Measurements from ENCODE around the gene SMCHD1.
"Not testable (repeated sequence)": the region's sequence is repeated elsewhere in the genome, so short reads cannot be mapped to it uniquely, and the experiment has no call there.

The SMCHD1 gene

DNA sequence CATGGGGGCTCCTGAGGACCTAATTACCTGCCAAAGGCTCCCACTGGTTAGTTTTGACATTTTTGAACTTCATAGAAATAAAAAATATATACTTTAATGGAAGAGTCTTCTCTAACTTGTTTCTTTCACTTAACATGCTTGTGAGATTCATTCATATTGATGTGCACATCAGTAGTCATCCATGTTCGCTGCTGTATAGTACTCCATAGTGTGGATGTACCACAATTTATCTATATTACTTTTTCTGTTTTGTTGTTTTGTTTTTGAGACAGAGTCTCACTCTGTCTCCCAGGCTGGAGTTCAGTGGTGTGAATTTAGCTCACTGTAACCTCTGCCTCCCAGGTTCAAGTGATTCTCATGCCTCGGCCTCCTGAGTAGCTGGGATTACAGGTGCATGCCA, 168.4 kb downstream of the SMCHD1 start:
- DNase-seq: no peak

DNA sequence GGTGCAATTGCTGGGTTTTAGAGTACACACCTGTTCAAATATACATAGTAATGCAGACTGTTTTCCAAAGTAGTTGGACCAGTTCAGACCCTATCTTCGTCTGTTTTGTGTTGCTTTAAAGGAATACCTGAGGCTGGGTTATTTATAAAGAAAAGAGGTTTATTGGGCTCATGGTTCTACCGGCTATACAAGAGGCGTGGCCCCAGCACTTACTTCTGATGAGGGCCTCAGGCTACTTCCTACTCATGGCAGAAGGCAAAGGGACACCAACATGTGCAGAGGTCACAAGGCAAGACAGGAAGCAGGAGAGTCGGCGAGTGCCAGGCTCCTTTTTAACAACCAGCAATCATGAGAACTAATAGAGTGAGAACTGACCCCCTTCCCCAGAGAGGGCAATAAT, 169.3 kb downstream of the SMCHD1 start:
- no peak for DNase-seq

DNA sequence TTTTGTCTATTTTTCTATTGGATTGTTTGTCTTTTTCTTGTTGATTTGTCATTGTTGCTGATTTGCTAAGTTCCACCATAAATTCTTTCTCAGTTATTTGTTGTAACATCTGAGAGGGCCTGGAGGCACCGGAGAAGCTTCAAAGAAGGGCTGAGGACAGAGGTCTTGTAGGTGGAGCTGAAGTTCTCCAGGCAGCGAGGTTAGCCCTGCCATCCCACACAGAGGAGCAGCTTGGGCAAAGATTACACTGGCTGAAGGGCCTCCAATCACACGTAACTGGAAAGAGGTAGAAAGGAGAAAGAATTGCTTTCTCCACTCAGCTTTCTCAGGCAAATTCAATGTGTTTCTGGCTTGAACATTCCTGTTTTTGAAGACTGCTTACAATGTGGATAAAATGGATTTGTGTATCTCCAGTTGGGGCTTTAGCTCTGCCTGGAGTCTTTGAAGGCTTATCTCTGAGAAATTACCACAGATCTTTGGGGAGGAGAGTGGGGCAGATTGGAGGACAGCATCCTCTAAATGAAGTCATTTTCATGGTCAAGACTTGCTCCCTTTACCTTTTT, 170.2 kb downstream of the SMCHD1 start:
- no peak for DNase-seq

DNA sequence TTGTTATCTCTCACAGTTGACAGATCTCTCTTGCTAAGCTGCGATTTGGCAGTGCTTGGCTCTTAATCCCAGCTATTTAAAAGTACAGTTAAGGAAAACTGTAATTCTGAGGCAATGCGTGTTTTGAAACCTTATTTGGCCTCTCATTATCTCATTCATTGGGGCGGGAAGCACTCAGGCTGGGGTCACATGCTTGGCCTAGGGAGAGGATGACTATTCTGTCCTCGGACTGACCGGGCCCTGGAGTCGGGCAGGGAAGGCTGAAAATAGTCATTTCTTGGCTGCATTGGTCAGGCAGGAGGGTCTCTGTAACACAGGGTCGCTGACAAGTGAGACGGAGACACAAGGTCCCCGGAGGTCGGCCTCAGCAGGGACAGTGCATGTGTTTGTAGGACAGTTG, 171.1 kb downstream of the SMCHD1 start:
- no peak for DNase-seq

DNA sequence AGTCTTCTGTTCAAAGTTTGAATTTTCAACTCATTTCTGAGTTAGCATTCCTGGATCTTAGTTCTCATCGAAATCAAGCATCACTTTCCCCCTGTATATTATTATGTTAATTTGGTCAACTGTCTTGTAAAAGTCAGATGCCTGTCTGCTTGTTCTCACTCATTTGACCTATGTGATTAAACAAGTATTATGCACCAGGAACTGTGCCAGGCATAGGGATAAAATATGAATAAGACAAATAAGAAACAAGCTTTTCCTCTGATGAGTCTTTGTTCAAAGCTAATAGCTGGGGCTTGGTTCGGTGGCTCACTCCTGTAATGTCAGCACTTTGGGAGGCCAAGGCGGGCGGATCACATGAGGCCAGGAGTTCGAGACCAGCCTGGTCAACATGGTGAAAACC, 171.5 kb downstream of the SMCHD1 start:
- no peak for DNase-seq

DNA sequence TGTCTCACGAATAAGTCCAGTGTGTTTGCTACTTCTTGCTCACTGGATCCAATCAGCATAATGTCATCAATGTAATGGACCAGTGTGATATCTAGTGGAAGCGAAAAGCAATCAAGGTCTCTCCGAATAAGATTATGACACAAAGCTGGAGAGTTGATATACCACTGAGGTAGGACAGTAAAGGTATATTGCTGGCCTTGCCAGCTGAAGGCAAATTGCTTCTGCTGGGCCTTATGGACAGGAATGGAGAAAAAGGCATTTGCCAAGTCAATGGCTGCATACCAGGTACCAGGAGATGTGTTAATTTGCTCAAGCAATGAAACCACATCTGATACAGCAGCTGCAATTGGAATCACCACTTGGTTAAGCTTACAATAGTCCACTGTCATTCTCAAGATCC, 180.6 kb downstream of the SMCHD1 start:
- DNase-seq: not testable (repeated sequence)

DNA sequence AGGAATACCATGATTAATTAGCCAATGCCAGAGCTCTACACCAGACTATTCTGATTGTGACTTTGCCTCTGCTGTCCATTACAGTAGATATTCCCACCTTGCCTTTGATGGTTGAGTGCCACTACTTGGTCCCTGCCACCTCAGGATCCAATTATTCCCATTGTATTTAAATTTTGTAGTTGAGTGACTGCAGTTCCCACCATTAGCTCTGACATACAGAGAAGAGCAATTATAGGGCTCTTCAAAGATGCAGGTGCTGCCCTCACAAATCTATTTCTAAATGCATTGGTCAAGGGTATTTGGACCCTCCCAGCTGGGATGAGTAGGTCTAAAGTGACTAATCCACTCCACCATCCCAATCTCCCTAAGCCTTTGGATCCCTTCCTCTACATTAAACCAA, 181.8 kb downstream of the SMCHD1 start:
- not testable (repeated sequence) for DNase-seq

DNA sequence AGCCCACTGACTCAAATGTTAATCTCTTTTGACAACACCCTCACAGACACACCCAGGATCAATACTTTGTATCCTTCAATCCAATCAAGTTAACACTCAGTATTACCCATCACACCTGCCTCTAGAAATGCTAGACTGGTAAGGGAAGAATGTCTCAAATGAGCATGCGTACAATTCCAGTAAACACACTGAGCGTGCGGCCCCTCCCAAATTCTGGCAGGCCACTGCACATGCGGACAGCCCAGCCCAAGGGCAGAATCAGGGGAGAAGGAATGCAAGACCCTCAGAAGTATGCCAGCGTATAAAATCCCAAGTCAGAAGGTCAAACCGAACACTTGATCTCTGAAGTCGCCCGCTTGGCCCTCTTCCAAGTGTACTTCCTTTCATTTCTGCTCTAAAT, 183.7 kb downstream of the SMCHD1 start:
- DNase-seq: no peak

DNA sequence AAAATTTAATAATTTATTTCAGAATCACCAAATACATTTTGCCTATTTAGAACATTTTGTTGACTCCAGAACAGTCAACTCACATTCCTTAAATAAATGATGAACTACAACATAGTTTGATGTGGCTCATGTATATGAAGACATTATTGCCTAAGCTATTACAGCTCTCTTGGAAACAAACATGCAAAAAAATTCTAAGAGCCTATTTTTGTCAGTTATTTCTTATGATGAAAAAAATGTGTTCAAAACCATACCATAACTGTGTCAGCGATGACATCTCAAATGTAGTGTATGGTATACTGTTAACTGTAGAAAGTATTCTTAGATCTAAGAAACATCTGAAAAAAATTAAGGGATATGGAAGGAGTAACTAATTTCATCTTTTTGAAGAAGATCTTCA, 185.0 kb downstream of the SMCHD1 start:
- no peak for DNase-seq

DNA sequence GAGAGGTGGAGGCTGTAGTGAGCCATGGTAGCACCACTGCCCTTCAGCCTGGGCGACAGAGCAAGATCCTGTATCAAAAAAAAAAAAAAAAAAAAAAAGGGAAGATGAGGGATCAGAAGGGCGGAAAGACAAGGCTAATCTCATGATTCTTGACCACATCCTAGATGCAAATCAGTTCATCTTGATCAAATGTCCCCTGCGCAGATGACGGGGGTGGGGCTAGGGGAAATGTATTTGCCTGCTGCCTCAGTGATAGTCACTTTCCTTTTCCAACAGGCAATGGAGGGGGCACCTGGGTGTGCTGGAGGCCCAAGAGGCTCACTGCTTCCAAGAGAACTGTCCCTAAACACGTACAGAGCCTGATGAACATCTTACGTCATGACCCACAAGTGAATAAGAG, 187.6 kb downstream of the SMCHD1 start:
- no peak for DNase-seq

DNA sequence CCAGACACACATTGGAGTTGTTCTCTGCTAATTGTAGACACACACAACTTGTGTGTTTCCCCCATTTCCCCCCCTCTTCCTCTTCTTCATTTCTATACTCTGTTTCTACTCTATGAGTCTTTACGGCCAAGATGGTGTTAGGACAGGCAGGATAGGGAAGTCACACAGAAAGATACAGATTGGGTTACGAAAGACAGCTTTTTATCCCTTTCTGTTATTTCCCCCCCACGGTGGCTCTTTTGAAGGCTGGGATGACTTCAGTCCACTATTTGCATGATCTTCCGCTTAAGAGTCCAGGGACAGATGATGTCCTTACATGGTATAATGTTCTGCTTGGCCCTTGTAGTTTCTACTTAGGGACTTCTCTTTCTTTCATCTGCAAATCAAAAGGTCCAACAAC, 189.6 kb downstream of the SMCHD1 start:
- DNase-seq: no peak

DNA sequence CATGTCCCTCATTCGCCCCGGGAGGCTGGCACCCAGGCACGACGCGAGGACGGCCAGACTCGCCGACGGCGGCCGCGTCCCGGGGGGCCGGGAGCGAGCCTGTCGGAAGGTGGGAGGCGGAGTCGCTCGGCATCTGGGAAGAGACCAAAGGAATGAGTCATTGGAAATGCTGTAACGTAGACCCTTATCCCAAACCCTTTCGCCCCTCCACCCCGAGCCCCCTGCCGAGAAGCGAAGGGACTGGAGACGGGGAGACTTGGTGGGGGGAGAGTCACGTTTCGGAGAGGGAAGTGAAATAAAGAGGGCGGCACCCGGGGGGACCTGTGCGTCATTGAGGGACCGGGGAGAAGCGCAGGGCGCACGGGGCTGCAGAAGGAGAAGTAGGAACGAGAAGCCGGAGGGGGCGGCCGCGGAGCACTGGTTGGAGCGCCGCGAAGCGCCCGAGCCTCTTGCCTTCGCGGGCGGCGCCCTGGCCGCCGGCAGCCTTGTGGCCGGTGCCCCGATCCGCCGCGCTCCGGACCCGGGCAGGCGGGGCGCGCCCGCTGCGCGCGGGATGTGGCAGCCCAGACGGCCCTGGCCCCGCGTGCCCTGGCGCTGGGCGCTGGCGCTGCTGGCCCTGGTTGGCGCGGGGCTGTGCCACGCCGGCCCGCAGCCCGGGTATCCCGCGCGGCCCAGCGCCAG, 191.2 kb downstream of the SMCHD1 start, which contains the start of gene EMILIN2:
Gene EMILIN2 (plus strand): TSS at position 371 of the 681 bp plus-strand sequence. CDS start 183 bp downstream, at position 554.
- DNase-seq: no peak

DNA sequence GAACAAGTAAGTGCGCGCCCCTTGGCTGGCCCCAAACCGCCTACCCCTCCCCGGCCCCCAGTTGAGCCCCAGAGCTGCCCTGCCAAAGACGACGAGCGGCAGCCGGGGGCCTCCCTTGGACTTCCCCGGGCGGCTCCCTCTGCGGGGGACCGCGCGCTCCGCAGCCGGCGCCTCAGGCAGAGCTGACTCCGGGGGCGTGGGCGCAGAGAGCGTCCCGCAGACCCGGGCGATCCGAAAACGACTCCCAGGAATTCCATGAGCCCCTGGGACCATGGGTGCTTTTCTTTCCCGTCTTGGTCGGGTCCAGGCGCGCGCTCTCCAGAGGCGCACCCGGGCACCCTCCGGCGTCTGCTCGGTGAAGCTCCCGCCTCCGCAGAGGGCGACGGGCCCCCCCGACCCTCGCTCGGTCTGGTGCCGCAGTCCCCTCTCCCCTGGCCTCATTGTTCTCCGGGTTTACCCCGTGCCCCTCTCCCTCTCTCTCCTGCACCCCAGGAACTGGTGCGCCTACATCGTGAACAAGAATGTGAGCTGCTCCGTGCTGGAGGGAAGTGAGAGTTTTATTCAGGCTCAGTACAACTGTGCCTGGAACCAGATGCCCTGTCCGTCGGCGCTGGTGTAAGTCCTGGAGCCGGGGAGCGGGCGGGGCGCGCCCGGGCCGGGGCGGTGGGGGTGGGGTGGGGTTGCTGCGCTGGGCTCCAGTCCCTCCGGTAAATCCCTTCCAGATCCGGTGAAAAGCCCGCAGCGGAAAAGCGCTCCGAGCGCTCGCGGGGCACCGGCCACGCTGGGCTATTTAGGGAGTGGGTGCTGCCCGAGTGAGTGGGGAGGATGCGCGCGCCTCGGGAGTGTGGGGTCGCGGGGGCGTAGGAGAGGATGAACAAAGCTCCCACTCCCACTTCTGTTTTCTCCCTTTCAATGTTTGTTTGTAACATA, 192.1 kb downstream of the SMCHD1 start:
- DNase-seq: no peak

DNA sequence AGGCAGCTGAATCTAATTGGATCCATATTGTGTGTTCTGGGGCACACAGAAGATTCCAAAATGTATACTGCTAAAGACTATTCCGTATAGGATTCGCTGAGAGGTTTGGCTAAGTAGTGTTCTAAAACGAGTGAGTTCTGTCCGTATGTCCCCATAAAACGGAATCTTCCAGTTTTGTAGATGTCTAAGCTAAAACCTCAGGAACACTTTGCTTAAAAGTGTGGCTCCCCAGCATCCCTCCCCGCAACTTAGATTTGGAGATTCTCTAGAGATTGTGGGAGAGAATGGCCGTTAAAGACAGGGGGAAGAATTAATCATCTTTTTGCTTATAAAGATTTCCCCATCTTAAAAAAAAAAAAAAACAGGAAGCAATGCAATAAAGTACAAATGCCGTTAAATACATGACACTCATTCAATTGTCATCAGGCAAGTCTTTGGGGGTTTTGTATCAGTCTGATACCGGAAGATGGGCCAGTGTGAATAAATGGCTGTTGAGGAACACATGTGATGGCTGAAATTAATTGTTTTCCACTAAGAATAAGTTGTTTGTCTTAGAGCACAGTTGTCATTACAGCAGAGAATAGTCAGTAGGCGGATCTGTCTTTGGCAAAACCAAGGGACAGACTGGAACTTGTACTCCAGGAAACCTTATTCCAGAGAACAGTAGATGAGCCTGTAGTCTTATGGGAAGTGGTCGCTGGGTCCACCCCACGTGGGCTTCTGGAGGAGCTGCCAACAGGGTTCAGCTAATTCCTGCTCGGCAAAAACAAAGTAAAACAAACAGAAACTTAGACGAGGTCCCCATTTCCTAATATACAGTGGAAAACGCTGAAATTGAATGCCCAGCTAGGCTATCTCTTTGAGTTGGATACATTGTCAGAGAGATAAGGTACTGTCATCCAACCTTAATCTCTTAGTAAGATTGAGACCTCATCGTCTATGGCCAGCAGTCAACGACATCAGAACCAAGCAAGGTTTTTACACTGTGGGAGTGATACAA, 193.0 kb downstream of the SMCHD1 start:
- DNase-seq: no peak

DNA sequence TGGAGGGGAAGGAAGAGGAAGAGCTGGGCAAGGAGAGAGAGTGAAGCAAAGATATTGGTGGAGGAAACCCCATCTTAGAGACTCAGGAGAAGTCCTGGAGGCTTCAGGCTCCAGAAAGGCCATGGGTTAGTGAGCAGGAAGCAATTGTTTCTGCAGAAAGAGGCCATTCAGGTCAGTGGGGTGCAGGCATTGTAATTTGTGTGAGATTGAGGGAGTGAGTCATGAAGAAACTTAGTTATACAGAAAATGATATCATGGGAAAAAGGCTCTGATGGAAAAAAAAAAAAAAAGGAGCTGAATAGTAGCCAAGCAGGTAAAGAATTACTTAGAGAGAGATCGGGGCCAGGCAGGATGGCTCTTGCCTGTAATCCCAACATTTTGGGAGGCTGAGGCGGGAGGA, 195.3 kb downstream of the SMCHD1 start:
- no peak for DNase-seq

DNA sequence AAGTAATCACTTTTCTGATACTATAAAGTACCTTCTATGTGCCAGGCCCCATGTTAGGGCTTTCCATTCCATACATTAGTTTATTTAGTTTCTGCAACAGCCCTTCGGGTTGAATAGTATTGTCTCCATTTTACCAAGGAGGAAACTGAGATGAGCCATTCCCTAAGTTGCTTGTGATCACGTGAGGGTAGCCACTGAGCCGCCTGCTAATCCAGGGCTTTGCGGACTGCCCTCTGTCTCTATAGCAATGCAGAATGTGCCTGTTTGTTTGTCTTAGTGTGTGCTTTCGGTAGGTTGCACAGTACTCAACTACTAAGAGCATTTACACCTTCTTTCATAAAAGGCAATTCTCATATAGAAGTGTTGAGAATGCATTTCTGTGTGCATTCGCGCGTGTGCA, 196.2 kb downstream of the SMCHD1 start:
- DNase-seq: no peak

DNA sequence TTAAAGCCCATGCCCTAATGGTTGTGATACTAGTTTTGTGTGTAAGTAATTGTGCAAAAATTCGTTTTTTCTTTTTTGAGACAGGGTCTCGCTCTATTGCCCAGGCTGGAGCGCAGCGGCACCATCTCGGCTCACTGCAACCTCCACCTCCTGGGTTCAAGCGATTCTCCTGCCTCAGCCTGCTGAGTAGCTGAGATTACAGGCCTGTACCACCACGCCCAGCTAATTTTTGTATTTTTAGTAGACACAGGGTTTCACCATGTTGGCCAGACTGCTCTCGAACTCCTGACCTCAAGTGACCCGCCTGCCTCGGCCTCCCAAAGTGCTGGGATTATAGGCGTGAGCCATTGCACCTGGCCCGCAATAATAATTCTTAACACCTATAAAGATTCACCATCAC, 196.9 kb downstream of the SMCHD1 start:
- not testable (repeated sequence) for DNase-seq

DNA sequence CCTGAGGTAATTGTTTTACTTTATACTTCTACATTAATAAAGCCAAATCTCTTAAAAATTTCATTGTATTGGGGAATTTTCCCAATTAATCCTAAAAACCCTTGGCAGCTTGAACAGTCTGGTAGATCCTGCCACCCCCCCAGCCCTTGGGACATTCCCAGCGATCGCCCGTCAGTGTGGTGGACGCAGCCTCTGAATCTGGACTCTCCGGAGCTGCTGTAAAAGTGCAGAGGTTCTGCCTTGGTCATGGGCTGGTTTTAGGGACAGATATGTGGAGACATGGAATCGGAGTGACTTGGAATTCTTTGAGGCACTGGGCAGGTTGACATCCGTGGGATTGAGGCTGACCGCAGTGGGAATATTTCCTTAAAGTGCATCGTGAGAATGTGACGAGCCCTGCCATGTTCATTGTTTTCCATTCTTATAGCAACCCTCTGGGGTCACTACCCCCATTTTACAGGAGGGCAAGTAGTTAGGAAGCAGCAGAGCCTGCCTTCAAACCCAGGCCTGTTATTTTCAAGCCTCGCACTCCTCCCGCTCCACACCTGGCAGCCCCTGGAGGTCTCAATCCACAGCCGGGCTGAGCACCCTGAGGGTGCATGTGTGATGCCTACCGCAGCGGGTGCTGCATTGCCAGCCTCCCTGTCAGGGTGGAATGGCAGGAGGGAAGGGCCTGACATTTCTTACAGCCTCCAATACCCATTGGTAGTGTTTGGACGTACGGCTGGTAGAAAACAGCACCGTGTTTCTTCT, 197.8 kb downstream of the SMCHD1 start:
- no peak for DNase-seq

DNA sequence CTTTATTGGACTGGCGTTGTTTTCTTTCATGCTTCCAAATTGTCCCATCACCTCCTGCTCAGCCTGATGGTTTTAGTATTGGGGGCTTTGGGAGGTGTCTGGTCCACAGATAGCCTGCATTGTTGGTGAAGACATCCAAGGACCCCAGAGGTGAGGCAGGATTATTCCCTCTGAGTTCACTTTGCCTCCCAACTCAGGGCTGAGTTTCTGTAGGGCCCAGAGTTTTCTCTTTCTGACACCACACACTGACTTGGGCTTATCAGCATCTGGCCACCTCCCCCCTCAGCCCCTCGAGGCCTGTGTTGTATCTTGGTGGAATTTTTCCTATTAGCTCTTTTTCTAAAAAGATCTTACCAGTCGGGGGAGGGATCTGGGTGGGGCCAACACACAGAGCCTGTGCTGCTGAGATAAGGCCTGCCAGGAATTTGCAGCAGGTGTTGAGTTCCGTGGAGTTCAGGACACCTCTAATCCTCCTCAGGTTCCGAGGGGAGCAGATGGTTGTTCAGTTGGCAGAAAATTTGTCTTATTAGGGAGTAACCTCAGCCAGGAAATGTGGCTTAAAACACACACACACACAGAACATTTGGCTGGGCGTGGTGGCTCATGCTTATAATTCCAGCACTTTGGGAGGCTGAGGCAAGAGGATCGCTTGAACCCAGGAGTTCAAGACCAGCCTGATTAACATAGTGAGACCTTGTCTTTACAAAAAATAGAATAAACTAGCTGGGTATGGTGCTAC, 198.6 kb downstream of the SMCHD1 start:
- DNase-seq: no peak

Data from SHP77 treated with DMSO at 0.1 percent for 48 hours (cell line).